PFSK-1 (cell line): ENCODE results near the gene NDUFC2.

Experiments
- FOXP2 ChIP-seq: optimal IDR thresholded peaks from 2 replicates; pipeline ENCODE3; 2011; ENCODE audit warnings: borderline replicate concordance, control low read depth, inconsistent platforms; ENCODE audit not compliant: insufficient read depth; ENCODE audit errors: extremely low read length, extremely low read depth
- POLR2AphosphoS5 ChIP-seq: IDR thresholded peaks from 2 replicates; pipeline ENCODE4 v1.6.1; 2012; ENCODE audit warnings: low read depth, mild to moderate bottlenecking, control low read depth, low read length, moderate library complexity
- SIN3A ChIP-seq: IDR thresholded peaks from 2 replicates; pipeline ENCODE4 v1.6.1; 2012; ENCODE audit warnings: mild to moderate bottlenecking, low read length, moderate library complexity, borderline replicate concordance; ENCODE audit not compliant: insufficient read depth
- TAF1 ChIP-seq: IDR thresholded peaks from 2 replicates; pipeline ENCODE4 v1.6.1; 2012; ENCODE audit warnings: low read length, control low read depth, borderline replicate concordance; ENCODE audit not compliant: insufficient read depth
- TF ChIP-seq, protein P1 (sequence below), 2 experiments: IDR thresholded peaks; 2 replicates each; pipeline versions ENCODE4 v1.6.1 to v1.8.0; 2011 to 2012; ENCODE audit warnings: low read depth in 2 of 2, low read length in 2 of 2, control low read depth in 1 of 2, inconsistent platforms in 1 of 2, mild to moderate bottlenecking in 1 of 2, moderate library complexity in 1 of 2; ENCODE audit not compliant: insufficient read depth in 1 of 2

The NDUFC2 gene

DNA sequence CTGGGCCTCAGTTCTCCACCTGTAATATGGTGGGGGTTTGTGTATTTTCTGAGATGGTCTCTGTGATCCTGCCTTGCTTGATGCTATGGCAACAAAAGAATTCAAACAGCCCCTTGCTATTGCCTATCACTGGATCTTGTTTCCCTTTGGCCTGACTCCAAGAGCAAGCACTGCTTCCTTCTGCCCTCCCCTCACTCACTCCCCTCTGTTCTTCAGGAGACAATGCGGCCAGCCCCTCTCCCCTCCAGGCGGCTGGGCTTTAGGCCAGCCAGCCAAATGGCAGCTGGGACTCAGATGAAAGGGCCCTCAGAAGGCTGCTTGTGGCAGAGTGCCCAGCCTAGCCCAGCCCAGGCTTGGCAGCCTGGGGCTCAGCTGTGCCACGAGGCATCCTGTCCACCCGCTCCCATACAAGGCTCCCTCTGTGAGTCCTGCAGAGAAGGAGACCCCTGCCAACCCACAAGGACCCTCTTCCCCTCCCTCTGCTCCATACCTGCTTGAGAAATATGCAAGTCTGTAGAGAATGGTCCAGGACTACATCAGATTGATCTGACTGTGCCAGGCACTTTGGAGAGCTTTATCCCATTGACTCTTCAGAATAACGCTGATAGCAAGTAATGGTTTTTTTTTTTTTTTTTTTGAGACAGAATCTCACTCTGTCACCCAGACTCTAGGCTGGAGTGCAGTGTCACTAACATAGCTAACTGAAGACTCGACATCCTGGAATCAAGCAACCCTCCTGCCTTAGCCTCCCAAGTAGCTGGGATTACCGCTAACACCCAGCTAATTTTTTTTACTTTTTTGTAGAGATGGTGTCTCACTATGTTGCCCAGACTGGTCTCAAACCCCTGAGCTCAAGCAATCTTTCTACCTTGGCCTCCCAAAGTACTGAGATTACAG is 49.0 kb downstream of the NDUFC2 start:
- no peak for TF ChIP-seq SIN3A
- TF ChIP-seq FOXP2 = peak; percentile 80

DNA sequence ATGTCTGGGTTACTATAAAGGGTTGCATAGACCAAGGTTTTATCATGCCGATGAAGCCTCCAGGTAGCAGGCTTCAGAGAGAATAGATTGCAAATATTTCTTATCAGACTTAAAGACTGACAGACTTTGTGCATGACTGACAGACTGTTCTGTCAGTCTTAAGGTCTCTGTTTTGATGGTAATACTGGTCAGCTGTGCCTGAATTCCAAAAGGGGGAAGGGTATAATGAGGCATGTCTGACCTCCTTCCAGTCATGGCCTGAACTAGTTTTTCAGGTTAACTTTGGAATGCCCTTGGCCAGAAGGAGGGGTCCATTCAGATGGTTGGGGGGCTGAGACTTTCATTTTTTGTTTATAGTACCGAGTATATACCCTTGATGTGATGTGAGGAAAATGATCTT is 51.9 kb downstream of the NDUFC2 start:
- TF ChIP-seq FOXP2 (no peak), POLR2AphosphoS5 (no peak), TAF1 (no peak), SIN3A (no peak)
- TF ChIP-seq, protein P1, sequence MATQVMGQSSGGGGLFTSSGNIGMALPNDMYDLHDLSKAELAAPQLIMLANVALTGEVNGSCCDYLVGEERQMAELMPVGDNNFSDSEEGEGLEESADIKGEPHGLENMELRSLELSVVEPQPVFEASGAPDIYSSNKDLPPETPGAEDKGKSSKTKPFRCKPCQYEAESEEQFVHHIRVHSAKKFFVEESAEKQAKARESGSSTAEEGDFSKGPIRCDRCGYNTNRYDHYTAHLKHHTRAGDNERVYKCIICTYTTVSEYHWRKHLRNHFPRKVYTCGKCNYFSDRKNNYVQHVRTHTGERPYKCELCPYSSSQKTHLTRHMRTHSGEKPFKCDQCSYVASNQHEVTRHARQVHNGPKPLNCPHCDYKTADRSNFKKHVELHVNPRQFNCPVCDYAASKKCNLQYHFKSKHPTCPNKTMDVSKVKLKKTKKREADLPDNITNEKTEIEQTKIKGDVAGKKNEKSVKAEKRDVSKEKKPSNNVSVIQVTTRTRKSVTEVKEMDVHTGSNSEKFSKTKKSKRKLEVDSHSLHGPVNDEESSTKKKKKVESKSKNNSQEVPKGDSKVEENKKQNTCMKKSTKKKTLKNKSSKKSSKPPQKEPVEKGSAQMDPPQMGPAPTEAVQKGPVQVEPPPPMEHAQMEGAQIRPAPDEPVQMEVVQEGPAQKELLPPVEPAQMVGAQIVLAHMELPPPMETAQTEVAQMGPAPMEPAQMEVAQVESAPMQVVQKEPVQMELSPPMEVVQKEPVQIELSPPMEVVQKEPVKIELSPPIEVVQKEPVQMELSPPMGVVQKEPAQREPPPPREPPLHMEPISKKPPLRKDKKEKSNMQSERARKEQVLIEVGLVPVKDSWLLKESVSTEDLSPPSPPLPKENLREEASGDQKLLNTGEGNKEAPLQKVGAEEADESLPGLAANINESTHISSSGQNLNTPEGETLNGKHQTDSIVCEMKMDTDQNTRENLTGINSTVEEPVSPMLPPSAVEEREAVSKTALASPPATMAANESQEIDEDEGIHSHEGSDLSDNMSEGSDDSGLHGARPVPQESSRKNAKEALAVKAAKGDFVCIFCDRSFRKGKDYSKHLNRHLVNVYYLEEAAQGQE (IDR thresholded peaks at IDR 0.05; ENCODE audit: insufficient read depth in 1 of 2, low read depth in 2 of 2, low read length in 2 of 2) = no peak

DNA sequence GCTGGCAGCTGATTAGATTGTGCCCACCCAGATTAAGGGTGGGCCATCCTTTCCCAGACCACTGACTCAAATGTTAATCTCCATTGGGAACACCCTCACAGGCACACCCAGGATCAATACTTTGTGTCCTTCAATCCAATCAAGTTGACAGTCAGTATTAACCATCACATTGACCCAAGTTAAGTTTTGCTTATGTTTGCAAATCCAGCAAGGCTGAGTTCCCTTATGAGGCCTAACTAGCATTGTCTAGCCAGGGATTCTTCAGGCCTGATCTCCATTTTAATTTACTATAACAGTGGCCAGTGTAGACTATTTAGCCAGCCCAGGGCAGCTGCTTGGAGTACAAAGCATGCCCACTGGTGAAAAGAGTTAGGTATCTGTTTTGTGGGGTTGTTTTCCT is 54.3 kb downstream of the NDUFC2 start:
- TF ChIP-seq SIN3A (no peak), FOXP2 (no peak), POLR2AphosphoS5 (no peak), TAF1 (no peak)
- TF ChIP-seq, protein P1 (IDR thresholded peaks at IDR 0.05; ENCODE audit: insufficient read depth in 1 of 2, low read depth in 2 of 2, low read length in 2 of 2) = no peak

GRCh38 chr11:78023426-78023825 is 56.2 kb downstream of the NDUFC2 start:
- TF ChIP-seq, protein P1 (IDR thresholded peaks at IDR 0.05; ENCODE audit: insufficient read depth in 1 of 2, low read depth in 2 of 2, low read length in 2 of 2) = no peak
- TF ChIP-seq SIN3A = no peak
- no peak for TF ChIP-seq POLR2AphosphoS5
- TF ChIP-seq TAF1 = no peak
- TF ChIP-seq FOXP2 = no peak

DNA sequence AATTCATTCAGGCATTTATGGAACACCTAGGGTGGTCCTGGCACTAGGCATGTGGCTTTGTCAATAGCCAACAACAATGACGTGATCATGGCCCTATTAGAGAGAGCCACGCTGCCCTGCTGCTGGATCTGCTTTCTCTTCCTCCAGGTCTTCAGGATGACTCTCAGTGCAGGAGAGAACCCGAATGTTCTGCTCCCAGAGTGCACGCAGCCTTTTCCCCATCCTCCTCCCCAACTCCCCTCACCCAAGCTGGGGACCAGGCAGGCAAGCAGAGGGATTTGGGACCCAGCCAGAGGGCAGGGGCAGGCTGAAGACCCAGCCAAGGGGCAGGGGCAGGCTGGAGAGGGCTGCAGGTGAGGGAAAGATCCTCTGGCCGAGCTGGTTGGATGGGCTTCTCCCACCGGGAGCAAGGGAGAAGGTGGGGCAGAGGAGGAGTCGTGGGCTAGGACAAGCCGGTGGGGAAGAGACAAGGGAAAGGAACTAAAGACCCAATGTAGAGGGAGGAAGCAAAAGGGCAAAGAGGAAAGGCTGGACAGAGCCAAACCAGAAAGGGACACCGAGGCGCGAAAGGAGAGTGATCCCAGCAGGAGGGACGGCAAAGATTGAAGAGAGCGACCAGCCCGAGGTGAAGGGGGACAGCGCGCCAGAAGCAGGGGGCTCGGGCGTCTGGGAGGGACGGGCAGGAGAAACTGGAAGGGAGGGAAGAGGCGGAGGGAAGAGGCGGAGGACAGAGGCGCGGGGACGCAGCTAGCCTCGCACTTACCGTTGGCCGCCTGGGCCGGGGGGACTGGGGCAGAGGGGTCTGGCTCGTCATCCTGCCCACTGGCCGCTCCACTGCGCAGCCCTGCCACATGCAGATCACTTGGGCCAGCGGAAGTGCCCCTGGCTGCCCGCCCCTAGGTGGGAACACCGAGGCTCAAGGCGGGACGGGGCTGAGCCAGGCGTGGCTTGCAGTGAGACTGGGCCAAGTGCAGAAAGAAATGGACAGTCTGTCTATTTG is 57.0 kb downstream of the NDUFC2 start, which contains the start of gene KCTD14:
KCTD14 (minus strand) TSS at position 880 of the 1,000 bp plus-strand sequence; CDS start at position 853, 27 bp downstream.
- TF ChIP-seq, protein P1 (IDR thresholded peaks at IDR 0.05; ENCODE audit: insufficient read depth in 1 of 2, low read depth in 2 of 2, low read length in 2 of 2) = no peak
- TF ChIP-seq TAF1 (no peak), FOXP2 (no peak), POLR2AphosphoS5 (no peak), SIN3A (no peak)
